DND-41 (cell line): Measurements from ENCODE around the gene PBRM1.

ENCODE experiments used
- CTCF ChIP-seq: IDR thresholded peaks from 2 replicates; pipeline ENCODE4 v1.5.1; 2012; ENCODE audit warnings: borderline replicate concordance, low read length, moderate library complexity, mild to moderate bottlenecking; ENCODE audit not compliant: poor library complexity, severe bottlenecking; ENCODE audit errors: extremely low read depth
- EZH2 ChIP-seq: IDR thresholded peaks from 3 replicates; pipeline ENCODE4 v1.6.1; 2012; ENCODE audit warnings: borderline replicate concordance, low read depth, mild to moderate bottlenecking, moderate library complexity, low read length, inconsistent platforms; ENCODE audit not compliant: severe bottlenecking

GRCh38 chr3:52645549-52645948, 40.2 kb downstream of the PBRM1 start:
- TF ChIP-seq CTCF (no peak), EZH2 (no peak)
